HUDEP-2 (cell line): ENCODE results near the gene MCF2L2.

Experiments used
- DNase-seq, 76 experiments: peaks; one replicate each; lab custom pipeline; 2025; ENCODE audit not compliant: unreplicated experiment in 76 of 76; lab: John Stamatoyannopoulos, UW

Gene MCF2L2

DNA sequence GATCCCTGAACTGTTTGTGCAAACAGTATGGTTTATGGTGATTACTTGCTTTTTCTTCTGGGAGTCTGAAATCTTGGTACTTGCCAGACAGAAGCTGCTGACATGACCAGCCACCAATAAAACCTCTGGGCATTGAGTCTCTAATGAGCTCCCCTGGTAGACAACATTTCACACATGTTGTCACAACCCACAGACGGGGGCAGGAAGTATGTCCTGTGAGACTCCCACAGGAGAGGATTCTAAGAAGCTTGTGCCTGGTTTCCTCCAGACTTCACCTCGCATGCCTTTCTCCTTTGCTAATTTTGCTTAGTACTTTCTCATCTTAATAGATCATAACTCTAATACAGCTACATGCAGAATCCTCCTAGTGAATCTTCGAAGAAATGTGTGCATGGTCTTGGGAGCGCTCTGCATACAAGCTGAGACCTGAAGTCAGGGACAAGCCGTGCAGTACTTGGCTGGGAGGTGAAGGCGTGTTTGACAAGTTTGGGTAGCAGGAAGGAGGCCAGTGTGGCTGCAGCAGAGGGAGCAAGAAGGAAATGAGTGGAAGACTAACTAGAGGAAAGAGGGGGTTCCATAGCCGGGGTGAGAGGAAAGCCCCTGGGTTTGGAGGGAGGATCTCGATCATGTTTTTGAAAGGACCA, 126.4 kb downstream of the MCF2L2 start:
- no peak for DNase-seq

- no peak for DNase-seq
These were observed 127.3 kb downstream of the MCF2L2 start for GRCh38 chr3:183300996-183301562.

DNA sequence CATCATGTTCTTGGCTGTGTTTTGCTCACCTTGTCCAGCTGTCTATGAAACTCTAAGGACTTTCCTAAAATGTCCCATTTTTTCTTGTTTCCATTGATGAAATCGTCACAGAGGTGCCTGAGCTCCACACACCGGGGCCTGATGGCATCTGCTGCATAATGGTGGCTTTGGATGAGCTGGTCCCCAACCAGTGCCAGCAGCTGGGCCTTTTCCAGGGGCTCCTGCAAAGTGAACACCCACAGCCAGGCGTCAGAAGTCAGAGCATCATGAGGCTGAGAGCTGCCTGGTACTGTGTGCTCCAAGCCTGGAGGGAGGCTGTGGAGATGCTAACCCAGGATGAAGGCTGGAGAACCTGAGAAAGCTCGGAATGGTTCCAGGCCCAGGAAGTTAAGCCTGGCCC, 128.4 kb downstream of the MCF2L2 start:
- DNase-seq: no peak

DNA sequence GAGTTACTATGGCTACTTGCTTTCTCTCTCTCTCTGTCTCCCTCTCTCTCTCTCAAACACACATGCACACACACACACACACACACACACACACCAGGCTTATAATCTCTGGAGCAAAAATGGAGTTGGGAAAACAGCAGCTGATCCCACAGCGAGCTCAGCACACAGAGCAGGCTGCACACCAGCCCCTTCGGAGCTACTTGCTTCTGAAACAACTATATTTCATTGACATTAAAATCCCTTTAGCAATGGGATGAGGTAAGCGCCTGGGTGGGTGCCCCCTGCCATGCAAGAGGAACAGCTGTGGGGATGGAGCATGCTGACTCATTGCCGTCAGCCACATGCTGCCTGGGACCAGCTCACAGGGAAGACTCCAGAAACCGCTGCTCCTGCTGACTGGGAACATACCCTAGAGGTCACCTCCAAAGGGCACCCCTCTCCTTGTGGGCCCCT, 129.7 kb downstream of the MCF2L2 start:
- DNase-seq: no peak

DNA sequence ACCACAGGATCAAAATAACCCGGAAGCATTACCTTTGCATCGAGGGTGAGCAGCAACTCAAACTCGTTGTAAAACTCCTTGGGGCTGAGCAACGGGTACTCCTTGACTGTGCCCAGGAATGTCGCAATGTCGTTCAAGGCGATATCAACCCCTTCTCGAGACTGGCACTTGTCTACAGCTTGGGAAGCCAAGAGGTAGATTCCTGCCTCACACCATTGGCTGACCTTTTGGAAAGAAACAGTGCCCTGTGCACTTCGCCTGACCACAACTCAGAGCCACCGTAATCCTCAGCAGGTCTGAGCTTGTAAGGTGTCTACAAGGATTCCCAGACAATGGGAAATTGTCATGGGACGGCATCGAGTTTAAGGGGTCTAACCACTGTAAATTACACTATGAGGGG, 131.5 kb downstream of the MCF2L2 start:
- DNase-seq: no peak

GRCh38 chr3:183295211-183295610, 133.2 kb downstream of the MCF2L2 start:
- DNase-seq: peak in 1 of 76 experiments; percentile 34

- no peak for DNase-seq
These were observed 134.5 kb downstream of the MCF2L2 start for GRCh38 chr3:183293966-183294365.

- no peak for DNase-seq
These were observed 136.9 kb downstream of the MCF2L2 start for GRCh38 chr3:183291497-183292031.

GRCh38 chr3:183290216-183290615, 138.2 kb downstream of the MCF2L2 start:
- DNase-seq: no peak

DNA sequence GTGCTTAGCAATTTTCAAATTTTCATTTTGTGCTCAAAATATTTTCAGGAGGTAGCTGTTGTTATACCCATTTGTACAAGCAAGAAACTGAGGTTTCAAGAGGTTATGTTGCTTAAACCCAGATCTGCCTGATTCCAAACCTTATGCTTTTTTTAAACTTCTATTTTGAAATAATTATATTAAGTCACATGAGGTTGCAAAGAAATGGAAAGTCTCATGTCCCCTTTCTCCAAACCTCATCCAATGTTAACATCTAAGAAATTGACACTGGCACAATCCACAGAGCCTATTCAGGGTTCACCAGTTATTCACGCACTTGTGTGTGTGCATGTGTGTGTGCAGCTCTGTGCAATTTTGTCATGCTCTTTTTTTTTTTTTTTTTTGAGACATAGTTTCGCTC, 140.3 kb downstream of the MCF2L2 start:
- DNase-seq: no peak

- no peak for DNase-seq
These were observed 141.0 kb downstream of the MCF2L2 start for GRCh38 chr3:183287301-183287971.

DNA sequence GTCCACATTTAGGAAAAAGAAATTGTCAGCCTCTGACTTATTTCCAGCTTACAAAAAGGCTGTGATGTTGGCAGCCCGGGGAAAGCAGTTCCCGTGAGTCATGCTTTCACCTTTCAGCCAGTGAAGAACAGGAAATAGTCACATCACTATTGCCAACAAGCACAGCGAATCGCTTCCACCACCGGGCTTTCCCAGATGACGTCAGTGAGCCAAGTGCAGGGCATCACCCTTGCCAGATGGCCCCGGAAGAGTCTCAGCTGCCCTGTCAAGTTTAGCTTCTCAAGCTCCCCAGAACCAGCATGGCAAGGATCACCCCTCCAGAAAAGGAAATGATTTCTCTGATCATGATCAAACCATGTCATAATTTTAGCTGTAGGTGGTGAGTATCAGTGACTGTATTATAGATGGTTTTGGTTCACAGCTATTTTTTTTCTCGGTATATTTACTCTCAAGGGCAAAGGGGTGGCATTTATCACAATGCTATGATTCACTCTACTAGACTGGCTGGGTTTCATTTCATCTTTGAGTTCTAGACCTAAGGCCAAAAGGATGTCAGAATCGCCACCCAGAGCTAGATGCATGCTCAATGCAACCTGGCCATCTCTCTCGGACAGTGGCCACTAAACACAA, 142.5 kb downstream of the MCF2L2 start:
- DNase-seq: peak in 14 of 76 experiments; percentile 2 to 72 (median 12)

DNA sequence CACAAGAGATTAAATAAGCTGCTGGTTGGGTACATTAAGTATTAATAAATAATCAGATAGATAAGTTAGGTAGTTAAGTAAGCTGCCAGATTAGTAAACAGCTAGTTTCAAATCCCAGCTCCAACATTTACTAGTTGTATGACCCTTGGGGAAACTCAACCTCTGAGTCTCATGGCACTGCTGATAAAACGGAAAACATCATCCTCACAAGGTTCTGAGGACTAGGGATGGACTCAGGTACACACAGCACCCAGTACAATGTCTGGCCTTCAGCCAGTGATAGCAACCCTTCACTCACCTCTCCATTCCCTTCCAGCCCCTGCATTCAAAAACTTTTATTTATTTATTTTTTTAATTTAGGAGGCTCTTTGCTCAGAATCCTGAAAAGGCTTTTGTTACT, 143.1 kb downstream of the MCF2L2 start:
- no peak for DNase-seq

DNA sequence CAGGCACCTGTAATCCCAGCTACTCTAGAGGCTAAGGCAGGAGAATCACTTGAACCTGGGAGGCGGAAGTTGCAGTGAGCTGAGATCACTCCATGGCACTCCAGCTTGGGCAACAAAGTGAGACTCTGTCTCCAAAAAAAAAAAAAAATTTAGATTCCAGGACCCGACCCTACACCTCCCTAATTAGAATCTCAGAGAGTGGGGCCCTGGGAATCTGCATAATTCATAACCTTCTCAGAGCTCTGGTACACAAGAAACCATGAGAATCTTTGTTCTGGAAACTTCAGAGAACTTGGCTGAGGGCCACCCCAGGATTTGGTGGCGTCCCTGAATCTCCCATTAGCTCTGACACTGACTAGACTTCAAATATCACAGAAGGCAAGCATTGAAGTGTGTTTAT, 143.8 kb downstream of the MCF2L2 start:
- no peak for DNase-seq

- no peak for DNase-seq
These were observed 144.5 kb downstream of the MCF2L2 start for GRCh38 chr3:183283886-183284285.

- no peak for DNase-seq
These were observed 147.2 kb downstream of the MCF2L2 start for GRCh38 chr3:183281126-183281797.

DNA sequence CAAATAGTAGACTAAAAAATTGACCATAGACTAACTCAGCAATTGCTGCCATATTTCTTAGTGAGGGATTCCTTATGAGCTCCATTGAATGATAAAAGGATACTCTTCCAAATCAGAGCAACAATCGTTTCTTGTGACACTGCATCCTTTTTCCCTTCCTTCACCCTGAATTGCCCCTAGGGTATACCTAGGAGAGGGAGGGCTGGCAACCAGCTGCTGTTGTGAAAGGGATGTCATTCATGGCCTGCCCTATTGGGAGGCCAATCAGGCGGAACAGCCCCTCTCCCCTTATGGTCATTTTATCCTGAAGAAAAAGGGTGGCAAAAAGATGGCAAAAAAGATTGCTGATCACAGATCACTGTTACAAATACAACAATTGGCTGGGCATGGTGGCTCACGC, 149.0 kb downstream of the MCF2L2 start:
- no peak for DNase-seq

DNA sequence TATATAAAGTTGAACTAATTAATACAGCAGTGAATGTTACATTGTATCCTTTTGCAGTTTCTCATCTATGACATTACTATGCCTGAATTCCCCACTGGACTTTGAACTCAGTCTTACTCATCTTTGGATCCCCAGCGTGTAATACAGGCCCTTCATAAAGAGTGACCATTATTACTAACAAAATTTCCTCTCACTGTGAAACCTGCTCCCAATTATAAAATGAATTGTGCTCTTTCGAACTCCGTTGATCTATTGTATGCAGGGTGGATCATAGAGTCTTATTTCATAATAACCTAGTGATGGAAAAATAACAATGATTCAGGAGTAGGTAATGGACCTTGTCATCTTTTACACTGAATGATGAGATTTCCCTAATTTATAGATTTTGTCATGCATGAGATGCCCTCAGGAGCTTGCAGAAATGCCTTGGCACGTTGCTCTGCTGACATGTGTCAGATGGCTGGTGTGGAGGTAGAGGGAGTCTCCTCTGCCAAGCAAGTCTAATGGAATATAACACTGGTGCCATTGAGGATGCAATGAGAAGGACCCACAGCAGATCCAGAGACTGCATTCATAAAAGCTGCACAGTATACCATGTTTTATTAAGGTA, 149.8 kb downstream of the MCF2L2 start:
- DNase-seq: no peak

- no peak for DNase-seq
These were observed 151.2 kb downstream of the MCF2L2 start for GRCh38 chr3:183277260-183277659.

DNA sequence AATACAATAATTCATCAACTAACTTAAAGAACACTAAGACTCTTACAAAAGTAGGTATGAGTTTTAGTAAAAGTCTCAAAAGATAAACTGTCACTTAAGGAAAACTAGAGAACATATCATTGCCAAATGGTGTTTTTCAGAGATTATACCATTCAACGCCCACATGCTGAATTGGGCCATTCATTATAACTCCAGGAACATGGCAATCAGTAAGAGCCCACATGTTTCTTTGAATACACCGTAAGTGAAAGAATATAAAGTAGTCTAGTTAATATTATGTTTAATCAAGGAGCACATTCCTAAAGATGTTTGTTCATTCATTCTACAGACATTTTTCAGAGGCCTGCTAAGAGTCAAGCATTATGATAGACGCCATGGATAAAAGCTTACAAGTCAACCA, 152.5 kb downstream of the MCF2L2 start:
- DNase-seq: no peak
